Panc1 (cell line): Measurements from ENCODE around the gene GZF1. TPM values are rescaled to one million over a fixed set of nuclear protein-coding genes. Genes with fewer than 3 reads are reported as not detected.
A peak's percentile ranks its signal among the peaks of the same experiment; 100 is the strongest.

Experiments used
- ATAC-seq: fragments of 200-7000 bp; cut with Tn5 transposase; 2 replicates; pipeline ENCODE4 v1.9.1; 2020; ENCODE audit warnings: mild to moderate bottlenecking, moderate library complexity
- BruUV-seq: library from RNA; stranded (reverse); fragments of 400-500 nt; replicated peaks from 2 replicates; lab custom pipeline; 2021; lab: Mats Ljungman, UMichigan
- CTCF ChIA-PET: fragments of 300-600 bp; sonication (Branson Sonifier 250); formaldehyde crosslinking; loops from one replicate; lab custom pipeline; 2022; ENCODE audit warnings: antibody characterized with exemption; lab: Charles Lee
- POLR2A ChIA-PET: fragments of 300-600 bp; sonication (Branson Sonifier 250); formaldehyde crosslinking; loops from one replicate; lab custom pipeline; 2022; ENCODE audit warnings: antibody characterized with exemption; lab: Charles Lee
- DNase-seq: peaks from one replicate; pipeline ENCODE4 v3.0.0-alpha.2; 2010; ENCODE audit warnings: low read depth, low spot score
- H3K27ac ChIP-seq: 2 replicates; pipeline ENCODE4 v1.5.1; 2011; ENCODE audit warnings: mild to moderate bottlenecking, low read length, inconsistent platforms
- H3K27me3 ChIP-seq: fragments of 200-500 bp; sonication (Bioruptor generic); 2 replicates; pipeline ENCODE4 v1.6.0; 2014; ENCODE audit warnings: low read length, inconsistent platforms; ENCODE audit not compliant: control insufficient read depth, insufficient read depth
- H3K36me3 ChIP-seq: fragments of 200-500 bp; sonication (Bioruptor generic); 2 replicates; pipeline ENCODE4 v1.5.1; 2014; ENCODE audit warnings: inconsistent platforms, mild to moderate bottlenecking, low read length, moderate library complexity; ENCODE audit not compliant: control insufficient read depth, insufficient read depth
- H3K4me1 ChIP-seq: 2 replicates; pipeline ENCODE4 v1.5.1; 2011; ENCODE audit warnings: inconsistent platforms, mild to moderate bottlenecking, low read length, moderate library complexity; ENCODE audit not compliant: control insufficient read depth, insufficient read depth
- H3K4me3 ChIP-seq, 2 experiments: 2 replicates each; pipeline ENCODE4 v1.5.1; 2011 to 2012; ENCODE audit warnings: low read depth in 2 of 2, low read length in 2 of 2, mild to moderate bottlenecking in 2 of 2, inconsistent platforms in 1 of 2, moderate library complexity in 1 of 2
- H3K9me3 ChIP-seq: fragments of 200-500 bp; sonication (Bioruptor generic); 2 replicates; pipeline ENCODE4 v1.5.1; 2014; ENCODE audit warnings: low read depth, mild to moderate bottlenecking, inconsistent platforms, low read length, moderate library complexity; ENCODE audit not compliant: control insufficient read depth, insufficient read depth
- CTCF ChIP-seq: fragments of 450-650 bp; IDR thresholded peaks from 2 replicates; pipeline ENCODE4 v1.5.1; 2017; ENCODE audit warnings: mild to moderate bottlenecking
- POLR2AphosphoS5 ChIP-seq: IDR thresholded peaks from 2 replicates; pipeline ENCODE4 v1.6.1; 2012; ENCODE audit warnings: mild to moderate bottlenecking, low read depth, low read length, moderate library complexity
- REST ChIP-seq, 2 experiments: IDR thresholded peaks; 2 replicates each; pipeline ENCODE4 v1.6.1; 2011 to 2012; ENCODE audit warnings: low read depth in 2 of 2, control low read depth in 1 of 2, low read length in 1 of 2, mild to moderate bottlenecking in 1 of 2, moderate library complexity in 1 of 2; ENCODE audit not compliant: insufficient read depth in 1 of 2
- SIN3A ChIP-seq: IDR thresholded peaks from 2 replicates; pipeline ENCODE4 v1.6.1; 2012; ENCODE audit warnings: low read depth, mild to moderate bottlenecking, low read length, moderate library complexity, borderline replicate concordance; ENCODE audit not compliant: insufficient read depth
- TCF7L2 ChIP-seq: IDR thresholded peaks from 2 replicates; pipeline ENCODE4 v1.6.1; 2011; ENCODE audit warnings: mild to moderate bottlenecking, low read depth, low read length, inconsistent platforms
- in situ Hi-C: cut with HindIII; loops from 2 replicates; pipeline ENCODE4 v1.10.0; 2016; ENCODE audit warnings: low sequenced_read_pairs, low pct_unique_long_range_greater_than_20kb
- intact Hi-C: fragments of 100-400 bp; cut with micrococcal nuclease; formaldehyde crosslinking; loops from one replicate; pipeline ENCODE4 v1.10.0; 2022; ENCODE audit not compliant: unreplicated experiment
- total RNA-seq: library from RNA; stranded (reverse); gene quantifications from one replicate; pipeline ENCODE4 v1.2.1, GENCODE V29; 2021; ENCODE audit not compliant: unreplicated experiment

Gene GZF1
- total RNA-seq, 1 experiment from 2014 or later = 18.0 TPM

- in situ Hi-C loops = no loop called here
- intact Hi-C loops = no loop called here
- Histone ChIP-seq H3K27ac (no peak overlapping the region), H3K9me3 (no peaks in the 10 kb centered on the region), H3K4me1 (peaks cover 14% of the 10 kb centered on the region), H3K27me3 (no peaks in the 10 kb centered on the region), H3K36me3 (no peaks in the 10 kb centered on the region), H3K4me3 (no peak overlapping the region)
- BruUV-seq = no TSS peak
- ATAC-seq (no peak), DNase-seq (no peak)
- ChIA-PET POLR2A (no interaction called here), CTCF (interaction anchor here (0.6 kb wide), 1 partner anchor 365 kb away, joined by 3 read pairs; no protein-coding TSS in a partner anchor)
- TF ChIP-seq TCF7L2 = no peak
- no peak for TF ChIP-seq POLR2AphosphoS5
These were observed 55.9 kb downstream of the GZF1 start for GRCh38 chr20:23417861-23418260.

GRCh38 chr20:23419657-23419994, 57.6 kb downstream of the GZF1 start:
- no peak for DNase-seq
- peak overlapping the region; percentile 71 for H3K27ac ChIP-seq
- TF ChIP-seq POLR2AphosphoS5 (no peak), CTCF (no peak), TCF7L2 (no peak), SIN3A (no peak), REST (IDR thresholded peaks at IDR 0.05; ENCODE audit: insufficient read depth in 1 of 2, low read depth in 2 of 2, low read length in 1 of 2) (no peak)
- no peaks in the 10 kb centered on the region for H3K27me3 ChIP-seq
- no peak for ATAC-seq
- TSS peak; percentile 62 for BruUV-seq
- peaks cover 14% of the 10 kb centered on the region for H3K4me1 ChIP-seq
- CTCF ChIA-PET = no interaction called here
- intact Hi-C loops (no loop called here), in situ Hi-C loops (no loop called here)
- peak overlapping the region; percentile 73 for H3K4me3 ChIP-seq
- no peaks in the 10 kb centered on the region for H3K9me3 ChIP-seq
- H3K36me3 ChIP-seq = no peaks in the 10 kb centered on the region
- POLR2A ChIA-PET = no interaction called here

GRCh38 chr20:23419995-23420901, 58.3 kb downstream of the GZF1 start:
- H3K9me3 ChIP-seq = no peaks in the 10 kb centered on the region
- TF ChIP-seq SIN3A = no peak
- no peak for TF ChIP-seq CTCF
- no peak for TF ChIP-seq REST (IDR thresholded peaks at IDR 0.05; ENCODE audit: insufficient read depth in 1 of 2, low read depth in 2 of 2, low read length in 1 of 2)
- TF ChIP-seq POLR2AphosphoS5 = no peak
- no peak for TF ChIP-seq TCF7L2
- DNase-seq (no peak), ATAC-seq (no peak; the same call in 1 of the 2 replicates)
- peak overlapping the region; percentile 80 for H3K27ac ChIP-seq
- BruUV-seq = no TSS peak
- peak overlapping the region; percentile 73 for H3K4me3 ChIP-seq
- in situ Hi-C loops (no loop called here), intact Hi-C loops (no loop called here)
- CTCF ChIA-PET = no interaction called here
- no peaks in the 10 kb centered on the region for H3K36me3 ChIP-seq
- peaks cover 14% of the 10 kb centered on the region for H3K4me1 ChIP-seq
- POLR2A ChIA-PET = no interaction called here
- H3K27me3 ChIP-seq = no peaks in the 10 kb centered on the region
